ENCODE results near the gene KIF26A.

DNA sequence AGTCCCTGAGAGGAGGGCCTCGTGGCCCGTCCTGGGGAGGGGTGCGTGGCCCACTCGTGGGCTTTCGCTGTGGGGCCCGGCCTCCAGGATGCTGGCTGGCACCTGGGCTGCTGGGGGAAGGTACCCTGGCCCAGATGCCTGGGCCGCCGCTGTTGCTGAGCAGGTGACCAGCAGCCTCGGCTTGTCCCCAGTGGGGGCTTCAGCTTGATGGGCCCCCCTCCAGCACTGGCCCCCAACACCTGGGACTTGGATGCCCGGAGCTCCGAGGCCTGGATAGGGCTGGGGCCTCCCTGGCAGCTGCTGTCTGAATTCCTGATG, 10.8 kb downstream of the KIF26A start:
- TF ChIP-seq RFX5 (IDR thresholded peaks at IDR 0.05; ENCODE audit: low read depth, low read length), result no peak
- TF ChIP-seq, protein P1, sequence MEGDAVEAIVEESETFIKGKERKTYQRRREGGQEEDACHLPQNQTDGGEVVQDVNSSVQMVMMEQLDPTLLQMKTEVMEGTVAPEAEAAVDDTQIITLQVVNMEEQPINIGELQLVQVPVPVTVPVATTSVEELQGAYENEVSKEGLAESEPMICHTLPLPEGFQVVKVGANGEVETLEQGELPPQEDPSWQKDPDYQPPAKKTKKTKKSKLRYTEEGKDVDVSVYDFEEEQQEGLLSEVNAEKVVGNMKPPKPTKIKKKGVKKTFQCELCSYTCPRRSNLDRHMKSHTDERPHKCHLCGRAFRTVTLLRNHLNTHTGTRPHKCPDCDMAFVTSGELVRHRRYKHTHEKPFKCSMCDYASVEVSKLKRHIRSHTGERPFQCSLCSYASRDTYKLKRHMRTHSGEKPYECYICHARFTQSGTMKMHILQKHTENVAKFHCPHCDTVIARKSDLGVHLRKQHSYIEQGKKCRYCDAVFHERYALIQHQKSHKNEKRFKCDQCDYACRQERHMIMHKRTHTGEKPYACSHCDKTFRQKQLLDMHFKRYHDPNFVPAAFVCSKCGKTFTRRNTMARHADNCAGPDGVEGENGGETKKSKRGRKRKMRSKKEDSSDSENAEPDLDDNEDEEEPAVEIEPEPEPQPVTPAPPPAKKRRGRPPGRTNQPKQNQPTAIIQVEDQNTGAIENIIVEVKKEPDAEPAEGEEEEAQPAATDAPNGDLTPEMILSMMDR (CRISPR knock-in tag; IDR thresholded peaks at IDR 0.05), result no peak
- TF ChIP-seq MTA3 (CRISPR knock-in tag; IDR thresholded peaks at IDR 0.05), result no peak
- TF ChIP-seq ZNF790 (CRISPR knock-in tag; IDR thresholded peaks at IDR 0.05; ENCODE audit: borderline replicate concordance), result no peak
- no peak for TF ChIP-seq FOXM1 (CRISPR knock-in tag; IDR thresholded peaks at IDR 0.05)
- TF ChIP-seq EZH2 (conservative IDR thresholded peaks at IDR 0.05; ENCODE audit: low read depth, low read length), result no peak
- TF ChIP-seq ADNP (CRISPR knock-in tag; IDR thresholded peaks at IDR 0.05), result no peak
- TF ChIP-seq, protein P2, sequence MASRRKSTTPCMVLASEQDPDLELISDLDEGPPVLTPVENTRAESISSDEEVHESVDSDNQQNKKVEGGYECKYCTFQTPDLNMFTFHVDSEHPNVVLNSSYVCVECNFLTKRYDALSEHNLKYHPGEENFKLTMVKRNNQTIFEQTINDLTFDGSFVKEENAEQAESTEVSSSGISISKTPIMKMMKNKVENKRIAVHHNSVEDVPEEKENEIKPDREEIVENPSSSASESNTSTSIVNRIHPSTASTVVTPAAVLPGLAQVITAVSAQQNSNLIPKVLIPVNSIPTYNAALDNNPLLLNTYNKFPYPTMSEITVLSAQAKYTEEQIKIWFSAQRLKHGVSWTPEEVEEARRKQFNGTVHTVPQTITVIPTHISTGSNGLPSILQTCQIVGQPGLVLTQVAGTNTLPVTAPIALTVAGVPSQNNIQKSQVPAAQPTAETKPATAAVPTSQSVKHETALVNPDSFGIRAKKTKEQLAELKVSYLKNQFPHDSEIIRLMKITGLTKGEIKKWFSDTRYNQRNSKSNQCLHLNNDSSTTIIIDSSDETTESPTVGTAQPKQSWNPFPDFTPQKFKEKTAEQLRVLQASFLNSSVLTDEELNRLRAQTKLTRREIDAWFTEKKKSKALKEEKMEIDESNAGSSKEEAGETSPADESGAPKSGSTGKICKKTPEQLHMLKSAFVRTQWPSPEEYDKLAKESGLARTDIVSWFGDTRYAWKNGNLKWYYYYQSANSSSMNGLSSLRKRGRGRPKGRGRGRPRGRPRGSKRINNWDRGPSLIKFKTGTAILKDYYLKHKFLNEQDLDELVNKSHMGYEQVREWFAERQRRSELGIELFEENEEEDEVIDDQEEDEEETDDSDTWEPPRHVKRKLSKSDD (CRISPR knock-in tag; IDR thresholded peaks at IDR 0.05; ENCODE audit: low read depth), result no peak
- no peak for TF ChIP-seq NFE2L1 (CRISPR knock-in tag; IDR thresholded peaks at IDR 0.05; ENCODE audit: borderline replicate concordance)
- TF ChIP-seq, protein P3, sequence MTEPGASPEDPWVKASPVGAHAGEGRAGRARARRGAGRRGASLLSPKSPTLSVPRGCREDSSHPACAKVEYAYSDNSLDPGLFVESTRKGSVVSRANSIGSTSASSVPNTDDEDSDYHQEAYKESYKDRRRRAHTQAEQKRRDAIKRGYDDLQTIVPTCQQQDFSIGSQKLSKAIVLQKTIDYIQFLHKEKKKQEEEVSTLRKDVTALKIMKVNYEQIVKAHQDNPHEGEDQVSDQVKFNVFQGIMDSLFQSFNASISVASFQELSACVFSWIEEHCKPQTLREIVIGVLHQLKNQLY (CRISPR knock-in tag; IDR thresholded peaks at IDR 0.05), result no peak
- no peak for TF ChIP-seq POLR2AphosphoS5 (IDR thresholded peaks at IDR 0.05; ENCODE audit: low read depth, low read length)
- TF ChIP-seq REL (CRISPR knock-in tag; conservative IDR thresholded peaks at IDR 0.05), result no peak

All from HepG2 (cell line).